ENCODE data around the gene ARID1B.

The ARID1B gene

GRCh38 chr6:157232161-157232895, 455.1 kb downstream of the ARID1B start:
- no peaks in the 10 kb centered on the region for H3K9me3 ChIP-seq (ENCODE audit: control extremely low read depth in 1 of 5, control insufficient read depth in 4 of 5, insufficient read depth in 2 of 5, low read depth in 1 of 5, low read length in 4 of 5)
- peaks cover 3 to 49% (median 11%) of the 10 kb centered on the region in 5 experiments for H3K27me3 ChIP-seq (replicated peaks in 2 of 5; ENCODE audit: control insufficient read depth in 4 of 5, insufficient read depth in 5 of 5, low read length in 4 of 5)
- H3K4me1 ChIP-seq (ENCODE audit: control extremely low read depth in 1 of 4, control insufficient read depth in 4 of 4, insufficient read depth in 4 of 4, low read length in 3 of 4): peaks cover 0 to 27% (median 23%) of the 10 kb centered on the region in 4 experiments
- H3K27ac ChIP-seq (ENCODE audit: insufficient read depth in 1 of 2, low read depth in 1 of 2, low read length in 2 of 2, poor library complexity in 1 of 2, severe bottlenecking in 2 of 2): no peak overlapping the region
- ChIA-PET CTCF (interaction anchor here (1.0 to 2.4 kb wide), 4 partner anchors 9 to 39 kb away, joined by 3 to 11 read pairs (median 6); no protein-coding TSS in a partner anchor), POLR2A (no interaction called here)
- H3K36me3 ChIP-seq (ENCODE audit: control insufficient read depth in 4 of 4, insufficient read depth in 4 of 4, low read length in 3 of 4): no peaks in the 10 kb centered on the region
- no peak for DNase-seq
- 98% methylated on average over 16 of the region's 17 CpGs for WGBS (ENCODE audit: insufficient coverage)
- H3K4me3 ChIP-seq (ENCODE audit: control insufficient read depth in 1 of 7, extremely low read depth in 1 of 7, insufficient read depth in 4 of 7, low read depth in 2 of 7, low read length in 6 of 7): no peak overlapping the region

- ChIA-PET POLR2A (no interaction called here), CTCF (interaction anchor here (1.0 to 2.4 kb wide), 3 partner anchors 10 to 38 kb away, joined by 3 to 11 read pairs (median 3); no protein-coding TSS in a partner anchor)
- no peak overlapping the region for H3K4me3 ChIP-seq (ENCODE audit: control insufficient read depth in 1 of 7, extremely low read depth in 1 of 7, insufficient read depth in 4 of 7, low read depth in 2 of 7, low read length in 6 of 7)
- no peaks in the 10 kb centered on the region for H3K36me3 ChIP-seq (ENCODE audit: control insufficient read depth in 4 of 4, insufficient read depth in 4 of 4, low read length in 3 of 4)
- 100% methylated on average over 2 of the region's 2 CpGs for WGBS (ENCODE audit: insufficient coverage)
- H3K9me3 ChIP-seq (ENCODE audit: control extremely low read depth in 1 of 5, control insufficient read depth in 4 of 5, insufficient read depth in 2 of 5, low read depth in 1 of 5, low read length in 4 of 5): no peaks in the 10 kb centered on the region
- H3K27me3 ChIP-seq (replicated peaks in 2 of 5; ENCODE audit: control insufficient read depth in 4 of 5, insufficient read depth in 5 of 5, low read length in 4 of 5): peaks cover 3 to 51% (median 14%) of the 10 kb centered on the region in 5 experiments
- no peak for DNase-seq
- H3K4me1 ChIP-seq (ENCODE audit: control extremely low read depth in 1 of 4, control insufficient read depth in 4 of 4, insufficient read depth in 4 of 4, low read length in 3 of 4): peaks cover 0 to 21% (median 17%) of the 10 kb centered on the region in 4 experiments
- H3K27ac ChIP-seq (ENCODE audit: insufficient read depth in 1 of 2, low read depth in 1 of 2, low read length in 2 of 2, poor library complexity in 1 of 2, severe bottlenecking in 2 of 2): no peak overlapping the region
Measured at GRCh38 chr6:157233156-157233555, 456.0 kb downstream of the ARID1B start.

GRCh38 chr6:157233686-157234085, 456.5 kb downstream of the ARID1B start:
- Histone ChIP-seq H3K27me3 (replicated peaks in 2 of 5; ENCODE audit: control insufficient read depth in 4 of 5, insufficient read depth in 5 of 5, low read length in 4 of 5) (peaks cover 3 to 51% (median 17%) of the 10 kb centered on the region in 5 experiments), H3K4me1 (ENCODE audit: control extremely low read depth in 1 of 4, control insufficient read depth in 4 of 4, insufficient read depth in 4 of 4, low read length in 3 of 4) (peaks cover 0 to 21% (median 17%) of the 10 kb centered on the region in 4 experiments), H3K27ac (ENCODE audit: insufficient read depth in 1 of 2, low read depth in 1 of 2, low read length in 2 of 2, poor library complexity in 1 of 2, severe bottlenecking in 2 of 2) (no peak overlapping the region), H3K36me3 (ENCODE audit: control insufficient read depth in 4 of 4, insufficient read depth in 4 of 4, low read length in 3 of 4) (no peaks in the 10 kb centered on the region), H3K9me3 (ENCODE audit: control extremely low read depth in 1 of 5, control insufficient read depth in 4 of 5, insufficient read depth in 2 of 5, low read depth in 1 of 5, low read length in 4 of 5) (no peaks in the 10 kb centered on the region), H3K4me3 (ENCODE audit: control insufficient read depth in 1 of 7, extremely low read depth in 1 of 7, insufficient read depth in 4 of 7, low read depth in 2 of 7, low read length in 6 of 7) (no peak overlapping the region)
- DNase-seq: no peak
- 96% methylated on average over 3 of the region's 3 CpGs for WGBS (ENCODE audit: insufficient coverage)
- CTCF ChIA-PET: interaction anchor here (0.8 to 2.4 kb wide), 2 partner anchors 10 to 11 kb away, joined by 3 to 11 read pairs; no protein-coding TSS in a partner anchor
- POLR2A ChIA-PET: no interaction called here

GRCh38 chr6:157235600-157236039, 458.4 kb downstream of the ARID1B start:
- POLR2A ChIA-PET: interaction anchor here (0.5 to 0.8 kb wide), 2 partner anchors 13 to 55 kb away, joined by 3 read pairs; no protein-coding TSS in a partner anchor
- H3K27me3 ChIP-seq (replicated peaks in 2 of 5; ENCODE audit: control insufficient read depth in 4 of 5, insufficient read depth in 5 of 5, low read length in 4 of 5): peaks cover 3 to 51% (median 23%) of the 10 kb centered on the region in 5 experiments
- 0% methylated on average over 22 of the region's 28 CpGs for whole genome bisulfite sequencing (ENCODE audit: insufficient coverage)

GRCh38 chr6:157236040-157236725, 459.0 kb downstream of the ARID1B start:
- Histone ChIP-seq H3K27ac (ENCODE audit: insufficient read depth in 1 of 2, low read depth in 1 of 2, low read length in 2 of 2, poor library complexity in 1 of 2, severe bottlenecking in 2 of 2) (no peak overlapping the region), H3K4me1 (ENCODE audit: control extremely low read depth in 1 of 4, control insufficient read depth in 4 of 4, insufficient read depth in 4 of 4, low read length in 3 of 4) (peaks cover 0 to 30% (median 18%) of the 10 kb centered on the region in 4 experiments), H3K36me3 (ENCODE audit: control insufficient read depth in 4 of 4, insufficient read depth in 4 of 4, low read length in 3 of 4) (no peaks in the 10 kb centered on the region), H3K4me3 (ENCODE audit: control insufficient read depth in 1 of 7, extremely low read depth in 1 of 7, insufficient read depth in 4 of 7, low read depth in 2 of 7, low read length in 6 of 7) (peak overlapping the region; percentile 2 to 76 (median 72)), H3K9me3 (ENCODE audit: control extremely low read depth in 1 of 5, control insufficient read depth in 4 of 5, insufficient read depth in 2 of 5, low read depth in 1 of 5, low read length in 4 of 5) (no peaks in the 10 kb centered on the region), H3K27me3 (replicated peaks in 2 of 5; ENCODE audit: control insufficient read depth in 4 of 5, insufficient read depth in 5 of 5, low read length in 4 of 5) (peaks cover 3 to 51% (median 23%) of the 10 kb centered on the region in 5 experiments)
- WGBS (ENCODE audit: insufficient coverage): 2% methylated on average over 62 of the region's 76 CpGs
- peak in 1 of 3 donors; percentile 42 for DNase-seq
- ChIA-PET CTCF (interaction anchor here (0.8 to 2.9 kb wide), 12 partner anchors 12 to 53 kb away, joined by 3 to 21 read pairs (median 4); no protein-coding TSS in a partner anchor), POLR2A (interaction anchor here (0.5 to 0.8 kb wide), 2 partner anchors 13 to 56 kb away, joined by 3 read pairs; no protein-coding TSS in a partner anchor)

More at GRCh38 chr6:157235600-157236039, 458.4 kb downstream of the ARID1B start:
- Histone ChIP-seq H3K9me3 (ENCODE audit: control extremely low read depth in 1 of 5, control insufficient read depth in 4 of 5, insufficient read depth in 2 of 5, low read depth in 1 of 5, low read length in 4 of 5) (no peaks in the 10 kb centered on the region), H3K27ac (ENCODE audit: insufficient read depth in 1 of 2, low read depth in 1 of 2, low read length in 2 of 2, poor library complexity in 1 of 2, severe bottlenecking in 2 of 2) (no peak overlapping the region), H3K4me3 (ENCODE audit: control insufficient read depth in 1 of 7, extremely low read depth in 1 of 7, insufficient read depth in 4 of 7, low read depth in 2 of 7, low read length in 6 of 7) (peak overlapping the region; percentile 2 to 76 (median 72)), H3K36me3 (ENCODE audit: control insufficient read depth in 4 of 4, insufficient read depth in 4 of 4, low read length in 3 of 4) (no peaks in the 10 kb centered on the region), H3K4me1 (ENCODE audit: control extremely low read depth in 1 of 4, control insufficient read depth in 4 of 4, insufficient read depth in 4 of 4, low read length in 3 of 4) (peaks cover 0 to 29% (median 18%) of the 10 kb centered on the region in 4 experiments)
- CTCF ChIA-PET: interaction anchor here (0.8 to 2.9 kb wide), 10 partner anchors 12 to 53 kb away, joined by 3 to 21 read pairs (median 5); no protein-coding TSS in a partner anchor
- peak; percentile 74 to 88 (median 85) for DNase-seq

GRCh38 chr6:157238346-157238745, 461.2 kb downstream of the ARID1B start:
- H3K4me3 ChIP-seq (ENCODE audit: control insufficient read depth in 1 of 7, extremely low read depth in 1 of 7, insufficient read depth in 4 of 7, low read depth in 2 of 7, low read length in 6 of 7): no peak overlapping the region
- ChIA-PET CTCF (no interaction called here), POLR2A (no interaction called here)
- WGBS (ENCODE audit: insufficient coverage): 100% methylated on average over 2 of the region's 2 CpGs
- H3K9me3 ChIP-seq (ENCODE audit: control extremely low read depth in 1 of 5, control insufficient read depth in 4 of 5, insufficient read depth in 2 of 5, low read depth in 1 of 5, low read length in 4 of 5): no peaks in the 10 kb centered on the region
- no peak for DNase-seq
- peaks cover 3 to 42% (median 23%) of the 10 kb centered on the region in 5 experiments for H3K27me3 ChIP-seq (replicated peaks in 2 of 5; ENCODE audit: control insufficient read depth in 4 of 5, insufficient read depth in 5 of 5, low read length in 4 of 5)
- H3K36me3 ChIP-seq (ENCODE audit: control insufficient read depth in 4 of 4, insufficient read depth in 4 of 4, low read length in 3 of 4): no peaks in the 10 kb centered on the region
- peaks cover 0 to 41% (median 20%) of the 10 kb centered on the region in 4 experiments for H3K4me1 ChIP-seq (ENCODE audit: control extremely low read depth in 1 of 4, control insufficient read depth in 4 of 4, insufficient read depth in 4 of 4, low read length in 3 of 4)
- H3K27ac ChIP-seq (ENCODE audit: insufficient read depth in 1 of 2, low read depth in 1 of 2, low read length in 2 of 2, poor library complexity in 1 of 2, severe bottlenecking in 2 of 2): no peak overlapping the region
